Thyroid gland (tissue), 4 donors: ENCODE measurements around the gene PSMD1. TPM values are rescaled to one million over a fixed set of nuclear protein-coding genes. Genes with fewer than 3 reads are reported as not detected.

Source experiments
- DNase-seq, 2 donors: peaks; one replicate each; pipeline ENCODE4 v3.0.0-alpha.2; 2019
- H3K27ac ChIP-seq, 3 donors: fragments of 200-600 bp; sonication (generic); 1 replicate in 2 of 3; 2 replicates in 1 of 3; pipeline ENCODE4 v1.5.1; 2016 to 2019; ENCODE audit warnings: mild to moderate bottlenecking in 1 of 3, moderate library complexity in 1 of 3
- H3K27me3 ChIP-seq: fragments of 200-600 bp; sonication (generic); one replicate; pipeline ENCODE4 v1.5.1; 2019
- H3K36me3 ChIP-seq, 2 donors: fragments of 200-600 bp; sonication (generic); one replicate each; pipeline ENCODE4 v1.5.1; 2016 to 2019
- H3K4me1 ChIP-seq, 2 donors: fragments of 200-600 bp; sonication (generic); one replicate each; pipeline ENCODE4 v1.5.1; 2017 to 2019
- H3K4me3 ChIP-seq, 3 donors: fragments of 200-600 bp; sonication (generic); replicated peaks in 1 of 3; 1 replicate in 2 of 3; 2 replicates in 1 of 3; pipeline ENCODE4 v1.5.1; 2016; ENCODE audit warnings: mild to moderate bottlenecking in 1 of 3
- H3K9me3 ChIP-seq: fragments of 200-600 bp; sonication (generic); one replicate; pipeline ENCODE4 v1.5.1; 2017
- POLR2A ChIP-seq, 2 donors: fragments of 450-650 bp; IDR thresholded peaks; one replicate each; pipeline ENCODE4 v1.6.1; 2017; ENCODE audit warnings: antibody characterized with exemption in 2 of 2, mild to moderate bottlenecking in 2 of 2, moderate library complexity in 1 of 2
- WGBS, 2 donors: methylation state at CpG; one replicate each; pipeline ENCODE4 v1.1.5; 2017; 5-methylcytosine and 5-hydroxymethylcytosine counted together
- intact Hi-C: fragments of 100-400 bp; cut with DNase I; formaldehyde crosslinking; loops from one replicate; pipeline ENCODE4 v1.15.1; 2023
- total RNA-seq, 4 donors: library from RNA; depleted of rRNA; stranded (reverse); fragments of >200 nt; gene quantifications; one replicate each; pipeline ENCODE4 v1.2.3, GENCODE V29; 2016
- TF ChIP-seq, protein P1 (sequence below), 6 experiments: fragments of 200-600 bp in 3 of 6; fragments of 450-650 bp in 3 of 6; sonication (generic) in 3 of 6; IDR thresholded peaks; one replicate each; pipeline ENCODE4 v1.5.1; 2016 to 2019; ENCODE audit warnings: antibody characterized with exemption in 6 of 6, mild to moderate bottlenecking in 2 of 6, inconsistent platforms in 1 of 6, moderate library complexity in 1 of 6

Gene PSMD1
- total RNA-seq, 4 donors from 2014 or later, result 60.2 to 98.7 (median 78.4) TPM

GRCh38 chr2:231199219-231199618, 142.6 kb downstream of the PSMD1 start:
- TF ChIP-seq, protein P1, sequence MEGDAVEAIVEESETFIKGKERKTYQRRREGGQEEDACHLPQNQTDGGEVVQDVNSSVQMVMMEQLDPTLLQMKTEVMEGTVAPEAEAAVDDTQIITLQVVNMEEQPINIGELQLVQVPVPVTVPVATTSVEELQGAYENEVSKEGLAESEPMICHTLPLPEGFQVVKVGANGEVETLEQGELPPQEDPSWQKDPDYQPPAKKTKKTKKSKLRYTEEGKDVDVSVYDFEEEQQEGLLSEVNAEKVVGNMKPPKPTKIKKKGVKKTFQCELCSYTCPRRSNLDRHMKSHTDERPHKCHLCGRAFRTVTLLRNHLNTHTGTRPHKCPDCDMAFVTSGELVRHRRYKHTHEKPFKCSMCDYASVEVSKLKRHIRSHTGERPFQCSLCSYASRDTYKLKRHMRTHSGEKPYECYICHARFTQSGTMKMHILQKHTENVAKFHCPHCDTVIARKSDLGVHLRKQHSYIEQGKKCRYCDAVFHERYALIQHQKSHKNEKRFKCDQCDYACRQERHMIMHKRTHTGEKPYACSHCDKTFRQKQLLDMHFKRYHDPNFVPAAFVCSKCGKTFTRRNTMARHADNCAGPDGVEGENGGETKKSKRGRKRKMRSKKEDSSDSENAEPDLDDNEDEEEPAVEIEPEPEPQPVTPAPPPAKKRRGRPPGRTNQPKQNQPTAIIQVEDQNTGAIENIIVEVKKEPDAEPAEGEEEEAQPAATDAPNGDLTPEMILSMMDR (IDR thresholded peaks at IDR 0.05), result no peak
- TF ChIP-seq POLR2A (IDR thresholded peaks at IDR 0.05), result no peak
- DNase-seq, result peak; percentile 70 to 76
- no peak overlapping the region for H3K27ac ChIP-seq
- WGBS, 2 donors, result 18 to 19% methylated on average over 4 to 5 of the region's 5 CpGs
- no peaks in the 10 kb centered on the region for H3K9me3 ChIP-seq
- peak overlapping the region in 2 of 3 donors; percentile 60 to 97 for H3K4me3 ChIP-seq
- no peaks in the 10 kb centered on the region for H3K27me3 ChIP-seq
- peaks cover 0 to 6% of the 10 kb centered on the region in 2 donors for H3K4me1 ChIP-seq
- intact Hi-C loops, result no loop called here
- no peaks in the 10 kb centered on the region for H3K36me3 ChIP-seq

GRCh38 chr2:231200805-231201474, 144.3 kb downstream of the PSMD1 start:
- 92 to 94% methylated on average over 3 of the region's 3 CpGs for WGBS, 2 donors
- Histone ChIP-seq H3K27ac (no peak overlapping the region), H3K27me3 (no peaks in the 10 kb centered on the region), H3K4me1 (peaks cover 0 to 6% of the 10 kb centered on the region in 2 donors), H3K4me3 (no peak overlapping the region), H3K36me3 (no peaks in the 10 kb centered on the region), H3K9me3 (no peaks in the 10 kb centered on the region)
- no peak for DNase-seq
- intact Hi-C loops, result no loop called here
- TF ChIP-seq, protein P1 (IDR thresholded peaks at IDR 0.05), result no peak
- TF ChIP-seq POLR2A (IDR thresholded peaks at IDR 0.05), result no peak

- Histone ChIP-seq H3K36me3 (no peaks in the 10 kb centered on the region), H3K27ac (no peak overlapping the region), H3K4me1 (peaks cover 0 to 6% of the 10 kb centered on the region in 2 donors), H3K27me3 (no peaks in the 10 kb centered on the region), H3K9me3 (no peaks in the 10 kb centered on the region), H3K4me3 (no peak overlapping the region)
- no peak for DNase-seq
- TF ChIP-seq, protein P1 (IDR thresholded peaks at IDR 0.05), result no peak
- no peak for TF ChIP-seq POLR2A (IDR thresholded peaks at IDR 0.05)
- 76 to 79% methylated on average over 4 of the region's 4 CpGs for WGBS, 2 donors
- intact Hi-C loops, result no loop called here
Observed at GRCh38 chr2:231201475-231201814, 144.8 kb downstream of the PSMD1 start.

GRCh38 chr2:231203087-231203486, 146.4 kb downstream of the PSMD1 start:
- DNase-seq, result no peak
- intact Hi-C loops, result no loop called here
- no peaks in the 10 kb centered on the region for H3K9me3 ChIP-seq
- TF ChIP-seq, protein P1 (IDR thresholded peaks at IDR 0.05), result no peak
- no peak for TF ChIP-seq POLR2A (IDR thresholded peaks at IDR 0.05)
- H3K27ac ChIP-seq, result no peak overlapping the region
- H3K4me3 ChIP-seq, result no peak overlapping the region
- 96 to 97% methylated on average over 7 of the region's 7 CpGs for WGBS, 2 donors
- H3K27me3 ChIP-seq, result no peaks in the 10 kb centered on the region
- H3K36me3 ChIP-seq, result no peaks in the 10 kb centered on the region
- H3K4me1 ChIP-seq, result peaks cover 0 to under 1% of the 10 kb centered on the region in 2 donors

DNA sequence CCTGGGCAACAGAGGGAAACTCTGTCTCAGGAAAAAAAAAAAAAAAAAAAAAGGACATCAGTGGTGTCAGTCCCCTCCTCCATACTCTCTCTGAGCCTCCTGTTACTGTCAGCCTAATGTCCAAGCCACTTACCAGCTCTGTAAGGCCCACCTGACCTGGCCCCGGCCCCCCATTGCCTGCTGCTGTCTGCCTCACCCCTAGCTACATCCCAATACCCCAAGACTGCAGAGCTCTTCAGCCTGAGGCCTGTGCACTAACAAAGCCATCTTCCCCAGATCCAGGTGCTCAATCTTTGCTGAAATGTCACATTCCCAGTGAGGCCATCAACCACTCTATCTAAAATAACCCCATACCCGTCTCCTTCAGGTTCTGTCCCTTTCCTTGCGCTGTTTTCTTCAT, 147.5 kb downstream of the PSMD1 start:
- no peaks in the 10 kb centered on the region for H3K9me3 ChIP-seq
- no peaks in the 10 kb centered on the region for H3K4me1 ChIP-seq
- no peak overlapping the region for H3K27ac ChIP-seq
- no peak for TF ChIP-seq POLR2A (IDR thresholded peaks at IDR 0.05)
- TF ChIP-seq, protein P1 (IDR thresholded peaks at IDR 0.05), result no peak
- intact Hi-C loops, result no loop called here
- no peaks in the 10 kb centered on the region for H3K27me3 ChIP-seq
- WGBS, 2 donors, result 97 to 98% methylated on average over 3 of the region's 3 CpGs
- no peaks in the 10 kb centered on the region for H3K36me3 ChIP-seq
- no peak for DNase-seq
- H3K4me3 ChIP-seq, result no peak overlapping the region
